ENCODE measurements around the gene MYO3B.

MYO3B gene

DNA sequence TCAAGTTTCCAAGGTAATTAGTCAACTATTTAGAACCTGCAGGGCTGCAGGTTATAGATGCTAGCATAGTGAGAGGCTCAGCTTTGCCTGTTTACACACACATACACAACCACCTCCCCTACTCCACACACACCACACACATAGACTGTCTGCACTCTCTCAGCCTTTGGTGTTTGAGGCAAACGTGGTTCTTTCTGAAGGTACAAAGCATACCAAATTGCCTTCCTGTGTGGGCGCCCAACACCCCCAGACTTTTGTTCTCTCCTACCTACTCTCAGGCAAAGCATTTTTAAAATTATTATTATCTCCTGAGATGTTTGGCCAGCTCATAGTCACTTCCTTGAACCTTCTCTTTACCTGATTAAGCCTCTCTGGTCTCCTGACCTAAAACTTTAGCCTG is 44.9 kb downstream of the MYO3B start:
- Histone ChIP-seq H3K4me3 (ENCODE audit: low read depth, low read length) (no peak overlapping the region), H3K4me1 (ENCODE audit: control insufficient read depth, insufficient read depth, low read length) (no peaks in the 10 kb centered on the region), H3K9me3 (ENCODE audit: control insufficient read depth, insufficient read depth, low read depth, low read length) (no peaks in the 10 kb centered on the region), H3K36me3 (ENCODE audit: control insufficient read depth in 2 of 2, insufficient read depth in 1 of 2, low read length in 2 of 2) (no peaks in the 10 kb centered on the region), H3K27ac (ENCODE audit: extremely low read depth, low read depth, low read length) (no peak overlapping the region)
- CTCF ChIA-PET: interaction anchor here (0.6 to 1.5 kb wide), 3 partner anchors 12 to 115 kb away, joined by 4 to 6 read pairs (median 5); no protein-coding TSS in a partner anchor
- POLR2A ChIA-PET: no interaction called here
- TF ChIP-seq ZNF133 (tag by site-specific recombination; IDR thresholded peaks at IDR 0.05) (peak; percentile 33; the same call in 1 of the 2 replicates), ZFHX2 (tag by site-specific recombination; conservative IDR thresholded peaks at IDR 0.05) (peak; percentile 44; the same call in 1 of the 2 replicates), EGR2 (tag by site-specific recombination; IDR thresholded peaks at IDR 0.05; ENCODE audit: low read depth) (no peak)

DNA sequence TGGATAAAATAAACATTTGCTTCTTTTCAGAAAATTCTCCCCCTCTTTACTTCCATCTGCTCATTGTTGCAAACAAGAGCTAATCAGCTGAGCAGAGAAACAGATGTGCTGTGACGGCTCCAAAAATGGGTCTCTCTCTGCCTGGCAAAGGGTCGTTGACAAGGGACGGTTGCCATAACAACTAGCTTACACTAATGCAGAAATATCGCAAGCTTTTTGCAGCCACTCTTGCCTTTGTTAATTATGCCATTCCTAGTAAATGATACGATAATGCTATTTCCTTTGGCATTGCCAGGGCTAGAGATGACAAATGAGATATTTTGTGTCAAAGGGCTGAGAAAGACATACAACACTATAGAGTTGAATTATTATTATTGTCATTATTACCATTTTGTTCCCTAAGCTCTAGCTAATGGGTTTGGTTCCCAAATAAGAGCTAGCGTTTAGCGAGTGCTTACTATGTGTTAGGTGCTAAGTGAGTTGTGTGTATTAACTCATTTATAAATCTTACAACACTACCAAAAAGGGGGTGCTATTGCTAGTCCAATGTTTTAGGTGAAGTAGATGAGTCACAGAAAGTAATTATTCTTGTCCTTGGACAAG is 46.8 kb downstream of the MYO3B start:
- Histone ChIP-seq H3K4me1 (ENCODE audit: control insufficient read depth, insufficient read depth, low read length) (no peaks in the 10 kb centered on the region), H3K9me3 (ENCODE audit: control insufficient read depth, insufficient read depth, low read depth, low read length) (no peaks in the 10 kb centered on the region), H3K4me3 (ENCODE audit: low read depth, low read length) (no peak overlapping the region), H3K27ac (ENCODE audit: extremely low read depth, low read depth, low read length) (no peak overlapping the region), H3K36me3 (ENCODE audit: control insufficient read depth in 2 of 2, insufficient read depth in 1 of 2, low read length in 2 of 2) (no peaks in the 10 kb centered on the region)
- POLR2A ChIA-PET: no interaction called here
- no peak for TF ChIP-seq YY2 (tag by site-specific recombination; IDR thresholded peaks at IDR 0.05)
- no peak for TF ChIP-seq ZNF140 (tag by site-specific recombination; IDR thresholded peaks at IDR 0.05)
- no peak for TF ChIP-seq KLF16 (tag by site-specific recombination; IDR thresholded peaks at IDR 0.05)
- no peak for TF ChIP-seq ZNF155 (tag by site-specific recombination; IDR thresholded peaks at IDR 0.05)
- no peak for TF ChIP-seq ZEB2 (tag by site-specific recombination; IDR thresholded peaks at IDR 0.05)
- CTCF ChIA-PET: interaction anchor here (0.8 to 1.1 kb wide), 2 partner anchors 8 to 11 kb away, joined by 3 to 4 read pairs; no protein-coding TSS in a partner anchor

DNA sequence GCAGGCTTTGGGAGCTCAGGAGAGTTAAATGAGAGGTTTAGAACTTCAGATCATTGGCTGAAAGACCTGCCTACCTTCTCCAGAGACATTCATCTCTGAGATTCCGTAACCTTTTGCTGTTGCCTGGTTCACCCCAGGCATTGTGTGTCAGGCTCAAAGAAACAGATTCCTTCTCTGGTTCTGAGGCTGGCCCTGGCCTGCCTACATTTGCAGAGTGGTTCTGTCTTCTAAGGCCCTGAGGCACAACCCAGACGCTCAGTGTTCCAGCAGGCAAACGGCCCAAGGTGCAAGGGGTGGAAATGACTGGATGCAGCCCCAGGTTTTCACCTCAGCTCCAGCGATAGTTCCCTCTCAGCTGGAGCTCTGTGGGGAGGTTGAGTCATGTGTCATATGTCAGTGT is 48.3 kb downstream of the MYO3B start:
- H3K27ac ChIP-seq (ENCODE audit: extremely low read depth, low read depth, low read length): no peak overlapping the region
- no peak overlapping the region for H3K4me3 ChIP-seq (ENCODE audit: low read depth, low read length)
- H3K9me3 ChIP-seq (ENCODE audit: control insufficient read depth, insufficient read depth, low read depth, low read length): no peaks in the 10 kb centered on the region
- POLR2A ChIA-PET: no interaction called here
- TF ChIP-seq, protein P1, sequence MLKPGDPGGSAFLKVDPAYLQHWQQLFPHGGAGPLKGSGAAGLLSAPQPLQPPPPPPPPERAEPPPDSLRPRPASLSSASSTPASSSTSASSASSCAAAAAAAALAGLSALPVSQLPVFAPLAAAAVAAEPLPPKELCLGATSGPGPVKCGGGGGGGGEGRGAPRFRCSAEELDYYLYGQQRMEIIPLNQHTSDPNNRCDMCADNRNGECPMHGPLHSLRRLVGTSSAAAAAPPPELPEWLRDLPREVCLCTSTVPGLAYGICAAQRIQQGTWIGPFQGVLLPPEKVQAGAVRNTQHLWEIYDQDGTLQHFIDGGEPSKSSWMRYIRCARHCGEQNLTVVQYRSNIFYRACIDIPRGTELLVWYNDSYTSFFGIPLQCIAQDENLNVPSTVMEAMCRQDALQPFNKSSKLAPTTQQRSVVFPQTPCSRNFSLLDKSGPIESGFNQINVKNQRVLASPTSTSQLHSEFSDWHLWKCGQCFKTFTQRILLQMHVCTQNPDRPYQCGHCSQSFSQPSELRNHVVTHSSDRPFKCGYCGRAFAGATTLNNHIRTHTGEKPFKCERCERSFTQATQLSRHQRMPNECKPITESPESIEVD (tag by site-specific recombination; IDR thresholded peaks at IDR 0.05): no peak
- TF ChIP-seq ZNF610 (tag by site-specific recombination; IDR thresholded peaks at IDR 0.05; ENCODE audit: borderline replicate concordance): no peak
- TF ChIP-seq SP7 (tag by site-specific recombination; IDR thresholded peaks at IDR 0.05): no peak
- no peak for TF ChIP-seq ZNF514 (tag by site-specific recombination; IDR thresholded peaks at IDR 0.05)
- TF ChIP-seq ZBTB8A (tag by site-specific recombination; IDR thresholded peaks at IDR 0.05): no peak
- CTCF ChIA-PET: no interaction called here
- no peaks in the 10 kb centered on the region for H3K4me1 ChIP-seq (ENCODE audit: control insufficient read depth, insufficient read depth, low read length)
- no peaks in the 10 kb centered on the region for H3K36me3 ChIP-seq (ENCODE audit: control insufficient read depth in 2 of 2, insufficient read depth in 1 of 2, low read length in 2 of 2)

DNA sequence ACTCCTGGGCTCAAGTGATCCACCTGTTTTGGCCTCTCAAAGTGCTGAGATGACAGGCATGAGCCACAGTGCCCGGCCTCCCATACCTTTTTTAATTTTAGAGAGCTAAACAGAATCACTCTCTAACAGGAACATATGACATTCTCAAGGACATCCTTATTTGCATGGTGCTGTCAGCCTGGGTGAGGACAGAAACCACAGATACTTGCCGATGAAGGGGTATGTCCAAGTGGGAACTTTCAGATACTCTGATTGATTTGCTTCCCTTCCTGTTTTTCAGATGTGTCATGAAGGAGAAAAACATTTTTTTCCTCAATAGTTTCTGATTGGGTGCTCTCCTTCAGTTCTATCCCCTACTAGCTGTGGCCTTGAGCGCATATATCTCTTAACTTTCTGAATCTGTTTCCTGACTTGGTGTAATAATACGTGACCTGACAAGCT is 49.6 kb downstream of the MYO3B start:
- H3K9me3 ChIP-seq (ENCODE audit: control insufficient read depth, insufficient read depth, low read depth, low read length): no peaks in the 10 kb centered on the region
- H3K27ac ChIP-seq (ENCODE audit: extremely low read depth, low read depth, low read length): no peak overlapping the region
- TF ChIP-seq ZNF433 (tag by site-specific recombination; IDR thresholded peaks at IDR 0.05; ENCODE audit: low read depth) (no peak), ZNF2 (tag by site-specific recombination; IDR thresholded peaks at IDR 0.05) (no peak)
- ChIA-PET CTCF (interaction anchor here (0.6 to 1.1 kb wide), 2 partner anchors 9 to 185 kb away, joined by 3 to 4 read pairs; no protein-coding TSS in a partner anchor), POLR2A (no interaction called here)
- H3K4me3 ChIP-seq (ENCODE audit: low read depth, low read length): no peak overlapping the region
- no peaks in the 10 kb centered on the region for H3K36me3 ChIP-seq (ENCODE audit: control insufficient read depth in 2 of 2, insufficient read depth in 1 of 2, low read length in 2 of 2)
- no peaks in the 10 kb centered on the region for H3K4me1 ChIP-seq (ENCODE audit: control insufficient read depth, insufficient read depth, low read length)

All from HEK293 (cell line).